ENCODE data around the gene MTLN.
"Not testable (repeated sequence)": the region's sequence is repeated elsewhere in the genome, so short reads cannot be mapped to it uniquely, and the experiment has no call there.

MTLN gene, protein sequence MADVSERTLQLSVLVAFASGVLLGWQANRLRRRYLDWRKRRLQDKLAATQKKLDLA

GRCh38 chr2:110211938-110212858 is at the start of gene MTLN:
MTLN (minus strand) TSS chr2:110212547; CDS start chr2:110212525, 22 bp downstream.
- DNase-seq (ENCODE audit: low spot score), result peak; percentile 70

DNA sequence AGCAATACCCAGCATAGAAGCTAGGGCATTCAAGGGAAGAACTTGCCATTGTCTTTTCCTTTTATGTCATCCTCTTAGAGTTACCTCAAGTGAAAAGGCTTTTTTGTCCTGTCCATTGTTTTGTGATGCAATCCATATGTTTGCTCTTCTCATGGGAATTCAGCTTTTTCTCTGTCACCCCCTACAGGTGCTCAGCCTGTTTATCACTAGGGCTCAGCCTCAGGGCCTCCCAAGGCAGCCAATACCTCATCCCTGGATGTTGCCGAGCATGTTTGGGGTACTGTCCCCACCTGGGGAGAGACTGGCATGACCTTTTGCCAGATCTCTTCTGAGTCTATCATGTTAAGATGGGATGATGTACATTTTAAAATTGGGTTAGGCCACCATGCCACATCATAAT is 49.6 kb upstream of the MTLN start:
- DNase-seq (ENCODE audit: low spot score), result not testable (repeated sequence)

- DNase-seq (ENCODE audit: low spot score), result not testable (repeated sequence)
Observed at GRCh38 chr2:110248081-110248795, 35.9 kb upstream of the MTLN start.

DNA sequence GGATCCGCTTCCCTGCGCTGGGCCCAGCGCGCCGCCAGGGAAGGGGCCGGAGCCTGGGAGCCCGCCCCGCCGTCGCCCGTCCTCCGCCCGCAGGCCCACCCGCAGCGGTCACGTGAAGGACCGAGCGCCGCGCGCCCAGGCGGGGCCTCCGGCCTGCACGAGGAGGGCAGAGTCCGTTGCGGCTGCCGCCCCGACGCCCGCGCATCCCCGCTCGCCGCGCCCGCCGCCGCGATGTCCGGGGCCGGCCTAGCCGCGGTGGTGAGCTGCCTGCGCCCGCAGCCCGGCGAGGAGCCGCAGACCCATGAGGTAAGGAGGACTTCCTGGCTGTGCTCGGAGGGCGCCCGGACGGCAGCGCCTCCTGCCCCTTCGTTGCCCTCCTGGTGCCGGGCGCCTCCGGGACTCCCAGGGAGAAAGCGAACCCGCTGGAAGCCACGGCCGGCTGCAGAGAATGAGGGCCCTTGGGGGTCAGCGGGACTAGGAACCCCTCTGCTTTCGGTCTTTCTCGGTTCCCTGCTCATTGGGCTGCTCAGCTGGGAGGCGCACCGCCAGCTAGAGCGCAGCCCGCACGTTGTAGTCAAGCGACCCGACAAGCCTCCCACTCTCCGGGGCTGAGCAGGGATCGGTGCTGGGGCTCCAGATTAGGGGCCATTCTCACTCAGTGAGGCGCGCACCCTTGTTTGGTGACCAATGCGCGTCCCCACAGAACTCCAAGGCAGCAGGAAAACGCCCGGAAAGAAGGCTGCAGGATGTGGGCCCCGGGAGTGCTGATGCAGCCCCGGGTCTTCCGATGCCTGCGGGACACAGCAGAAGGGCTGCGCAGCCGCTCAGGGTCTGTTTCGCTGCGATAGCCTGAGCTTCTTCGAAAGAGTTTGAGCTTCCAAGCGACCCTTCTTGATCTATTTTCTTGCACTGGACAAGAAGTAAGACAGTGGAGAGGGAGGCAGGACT is 33.4 kb upstream of the MTLN start:
- not testable (repeated sequence) for DNase-seq (ENCODE audit: low spot score)

GRCh38 chr2:110243283-110243682 is 30.9 kb upstream of the MTLN start:
- not testable (repeated sequence) for DNase-seq (ENCODE audit: low spot score)

DNA sequence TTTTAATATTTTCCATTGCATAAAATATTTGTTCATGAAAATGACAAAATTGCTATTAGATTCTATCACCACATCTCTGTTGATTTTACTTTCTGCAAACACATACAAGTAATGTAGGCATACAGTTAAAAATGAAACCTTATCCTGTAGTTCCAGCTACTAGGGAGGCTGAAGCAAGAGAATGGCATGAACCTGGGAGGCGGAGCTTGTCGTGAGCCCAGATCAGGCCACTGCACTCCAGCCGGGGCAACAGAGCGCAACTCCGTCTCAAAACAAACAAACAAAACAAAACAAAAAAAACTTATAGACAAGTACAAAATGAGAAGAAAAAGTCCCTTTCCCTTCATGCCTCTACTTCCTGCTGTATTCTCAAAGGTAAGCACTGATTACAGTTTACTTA is 22.2 kb upstream of the MTLN start:
- DNase-seq (ENCODE audit: low spot score), result not testable (repeated sequence)

- not testable (repeated sequence) for DNase-seq (ENCODE audit: low spot score)
Observed at GRCh38 chr2:110229886-110230285, 17.5 kb upstream of the MTLN start.

DNA sequence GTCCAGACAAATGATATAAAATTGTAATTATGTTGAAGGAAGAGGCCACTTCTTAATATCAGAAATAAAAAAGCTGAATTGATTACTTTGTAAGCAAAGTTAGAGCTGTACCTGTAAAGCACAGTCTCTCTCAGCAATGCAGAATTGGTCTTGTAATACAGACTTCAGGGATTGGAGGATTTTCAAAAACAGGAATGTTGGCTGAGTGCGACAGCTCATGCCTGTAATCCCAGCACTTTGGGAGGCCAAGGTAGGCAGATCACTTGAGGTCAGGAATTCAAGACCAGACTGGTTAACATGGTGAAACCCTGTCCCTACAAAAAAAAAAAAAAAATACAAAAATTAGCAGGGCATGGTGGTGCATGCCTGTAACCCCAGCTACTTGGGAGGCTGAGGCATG is 10.3 kb upstream of the MTLN start:
- not testable (repeated sequence) for DNase-seq (ENCODE audit: low spot score)

- no peak for DNase-seq (ENCODE audit: low spot score)
Observed at GRCh38 chr2:110221938-110222337, 9.6 kb upstream of the MTLN start.

DNA sequence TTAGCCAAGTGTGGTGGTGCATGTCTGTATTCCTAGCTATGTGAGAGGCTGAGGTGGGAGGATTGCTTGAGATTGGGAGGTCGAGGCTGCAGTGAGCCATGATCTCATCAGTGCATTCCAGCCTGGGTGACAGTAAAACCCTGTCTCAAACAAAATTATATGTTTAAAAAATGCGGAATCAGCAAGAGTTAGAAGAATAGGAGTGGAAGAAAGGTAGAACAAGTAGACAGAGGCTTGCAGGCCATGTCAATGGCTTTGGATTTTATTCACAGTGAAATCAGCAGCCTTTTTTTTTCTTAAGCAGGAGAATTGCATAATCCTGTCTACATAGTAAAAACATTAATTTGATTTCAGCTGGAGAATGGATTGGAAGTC is 7.8 kb upstream of the MTLN start:
- no peak for DNase-seq (ENCODE audit: low spot score)

DNA sequence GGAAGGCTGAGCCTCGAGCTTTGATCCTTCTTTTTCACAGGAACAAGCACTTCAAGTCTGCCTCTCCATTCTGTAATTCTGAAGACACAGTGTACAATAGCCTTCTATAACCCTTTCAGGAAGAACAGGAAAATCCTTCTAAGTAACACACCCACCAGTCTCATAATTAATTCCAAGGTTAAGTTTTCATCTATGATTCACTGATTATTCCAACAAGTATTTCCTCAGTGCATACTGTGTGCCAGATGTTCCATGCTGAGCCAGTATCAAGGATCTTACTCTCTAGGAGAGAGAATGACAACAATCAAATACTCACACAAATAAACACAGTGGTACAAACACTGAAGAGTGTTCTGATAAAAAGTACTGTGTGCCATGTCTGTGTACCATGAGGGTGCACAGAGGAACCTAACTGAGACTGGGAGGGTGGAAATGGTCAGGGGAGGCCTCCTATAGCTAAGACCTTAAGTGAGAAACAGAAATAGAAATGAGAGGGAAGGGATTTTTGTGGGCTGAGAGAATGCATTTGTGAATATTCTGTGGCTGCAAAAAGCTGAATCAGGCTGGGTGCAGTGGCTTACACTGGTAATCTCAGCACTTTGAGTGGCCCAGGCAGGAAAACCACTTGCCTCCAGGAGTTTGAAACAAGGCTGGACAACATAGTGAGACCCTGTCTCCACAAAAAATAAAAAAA is 7.3 kb upstream of the MTLN start:
- no peak for DNase-seq (ENCODE audit: low spot score)

DNA sequence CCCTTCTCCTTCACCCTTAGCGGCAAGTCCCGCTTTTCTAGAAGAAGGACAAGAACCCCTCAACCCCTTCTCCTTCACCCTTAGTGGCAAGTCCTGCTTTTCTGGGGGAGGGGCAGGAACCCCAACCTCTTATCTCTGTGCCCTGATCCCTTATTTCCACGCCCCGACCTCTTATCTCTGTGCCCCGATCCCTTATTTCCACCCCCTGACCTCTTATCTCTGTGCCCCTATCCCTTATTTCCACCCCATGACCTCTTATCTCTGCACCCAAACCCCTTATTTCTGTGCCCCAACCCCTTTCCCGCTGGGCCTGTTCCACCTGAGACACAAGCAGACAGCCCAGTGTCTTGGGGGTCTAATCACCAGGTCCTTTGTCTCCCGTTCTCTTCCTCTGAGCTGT is 6.5 kb upstream of the MTLN start:
- DNase-seq (ENCODE audit: low spot score), result not testable (repeated sequence)

GRCh38 chr2:110216803-110217202 is 4.5 kb upstream of the MTLN start:
- DNase-seq (ENCODE audit: low spot score), result no peak

GRCh38 chr2:110216199-110216598 is 3.9 kb upstream of the MTLN start:
- no peak for DNase-seq (ENCODE audit: low spot score)

- DNase-seq (ENCODE audit: low spot score), result no peak
Observed at GRCh38 chr2:110215566-110216158, 3.3 kb upstream of the MTLN start.

- no peak for DNase-seq (ENCODE audit: low spot score)
Observed at GRCh38 chr2:110215091-110215490, 2.7 kb upstream of the MTLN start.

GRCh38 chr2:110213522-110213921 is 1.2 kb upstream of the MTLN start:
- DNase-seq (ENCODE audit: low spot score), result not testable (repeated sequence)

- peak; percentile 3 for DNase-seq (ENCODE audit: low spot score)
Observed at GRCh38 chr2:110205660-110206455, 6.5 kb downstream of the MTLN start.

DNA sequence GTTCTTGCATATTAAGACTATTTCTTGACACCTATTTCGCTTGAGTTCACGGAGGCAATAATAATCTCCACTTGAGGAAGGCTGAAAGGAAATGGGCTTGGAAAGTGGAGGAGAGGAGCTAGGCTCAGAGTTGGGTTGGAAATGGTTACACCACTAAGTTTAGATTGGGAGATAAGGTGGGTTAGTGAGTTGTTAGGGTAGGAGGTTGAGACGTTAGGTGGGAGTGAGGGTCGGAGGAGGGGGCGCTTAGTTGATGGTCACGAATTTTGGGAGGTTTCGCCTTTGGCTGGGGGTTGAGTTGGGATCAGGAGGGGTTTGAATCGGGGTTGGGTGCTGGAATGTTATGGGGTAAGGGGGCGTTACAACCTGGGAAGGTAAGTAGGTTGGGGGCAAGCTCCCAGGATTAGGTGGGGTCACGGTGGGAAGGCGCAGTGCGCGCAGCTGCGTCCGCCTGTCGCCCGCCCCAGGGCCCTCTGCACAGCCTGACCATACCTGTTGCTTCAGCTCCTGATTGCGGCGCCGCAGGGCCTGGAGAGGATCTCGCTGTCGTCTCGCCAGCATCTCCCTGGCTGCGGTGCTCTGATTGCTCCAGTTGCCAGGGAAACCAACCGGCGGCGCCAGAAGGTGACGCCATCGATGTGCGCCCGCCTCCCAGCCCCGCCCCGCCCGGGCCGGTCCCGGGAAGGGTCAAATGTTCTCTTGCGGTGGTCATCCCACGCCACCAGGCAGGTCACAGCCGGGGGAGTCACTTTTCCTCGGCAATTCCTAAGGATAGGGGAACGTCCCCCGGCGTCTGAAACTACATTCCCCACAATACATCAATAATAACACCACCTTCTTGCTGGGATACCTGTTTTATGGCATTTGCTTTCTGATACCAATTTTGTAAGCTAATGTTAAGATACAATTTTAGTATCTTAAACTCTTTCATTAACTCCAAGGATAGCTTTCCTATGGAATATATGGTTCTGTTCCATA is 7.7 kb downstream of the MTLN start, which contains the start of gene NPHP1:
Gene NPHP1 (minus strand): TSS at position 606 of the 978 bp plus-strand sequence. CDS start 45 bp downstream, at position 561.
- DNase-seq (ENCODE audit: low spot score), result peak; percentile 81
